Loucy (cell line): Measurements from ENCODE around the gene HIVEP2.

Experiments used
- H2AFZ ChIP-seq: fragments of 200-600 bp; sonication (generic); 2 replicates; pipeline ENCODE4 v1.6.0; 2016; ENCODE audit warnings: antibody characterized with exemption, mild to moderate bottlenecking, low read length, moderate library complexity
- H3F3A ChIP-seq: fragments of 200-600 bp; 2 replicates; pipeline ENCODE4 v1.6.0; 2016; ENCODE audit warnings: antibody characterized with exemption, low read depth, mild to moderate bottlenecking
- H3K27me3 ChIP-seq: fragments of 200-600 bp; sonication (generic); 2 replicates; pipeline ENCODE4 v1.6.1; 2014; ENCODE audit warnings: low read length, mild to moderate bottlenecking; ENCODE audit not compliant: insufficient read depth, poor library complexity, severe bottlenecking
- H3K36me3 ChIP-seq: fragments of 200-600 bp; sonication (generic); 2 replicates; pipeline ENCODE4 v1.6.1; 2016; ENCODE audit warnings: low read length; ENCODE audit not compliant: insufficient read depth
- H3K4me1 ChIP-seq: fragments of 200-600 bp; sonication (generic); 2 replicates; pipeline ENCODE4 v1.5.1; 2014; ENCODE audit warnings: low read length, mild to moderate bottlenecking; ENCODE audit not compliant: insufficient read depth, poor library complexity, severe bottlenecking
- H3K4me2 ChIP-seq: fragments of 200-600 bp; sonication (generic); 2 replicates; pipeline ENCODE4 v1.6.0; 2014; ENCODE audit warnings: antibody characterized with exemption, low read length, low read depth, mild to moderate bottlenecking; ENCODE audit not compliant: poor library complexity, severe bottlenecking
- H3K4me3 ChIP-seq: fragments of 200-600 bp; sonication (generic); 2 replicates; pipeline ENCODE4 v1.5.1; 2014; ENCODE audit warnings: low read length, mild to moderate bottlenecking, mixed read lengths; ENCODE audit not compliant: poor library complexity, severe bottlenecking
- H3K79me2 ChIP-seq: fragments of 200-600 bp; sonication (generic); 2 replicates; pipeline ENCODE4 v1.6.1; 2014; ENCODE audit warnings: low read length; ENCODE audit not compliant: insufficient read depth
- H3K9ac ChIP-seq: fragments of 200-600 bp; sonication (generic); 2 replicates; pipeline ENCODE4 v1.6.0; 2014; ENCODE audit warnings: mild to moderate bottlenecking, low read depth, low read length, moderate library complexity; ENCODE audit not compliant: poor library complexity, severe bottlenecking
- H3K9me2 ChIP-seq: fragments of 200-600 bp; sonication (generic); replicated peaks from 2 replicates; pipeline ENCODE4 v1.6.1; 2016; ENCODE audit warnings: low read depth, low read length, mixed read lengths
- H3K9me3 ChIP-seq: fragments of 200-600 bp; sonication (generic); 2 replicates; pipeline ENCODE4 v1.6.1; 2014; ENCODE audit warnings: mild to moderate bottlenecking, antibody characterized with exemption, low read length, low read depth; ENCODE audit not compliant: insufficient read depth
- H4K20me1 ChIP-seq: fragments of 200-600 bp; sonication (generic); 2 replicates; pipeline ENCODE4 v1.6.0; 2014; ENCODE audit warnings: antibody characterized with exemption, low read length, mild to moderate bottlenecking; ENCODE audit not compliant: insufficient read depth, poor library complexity, severe bottlenecking
- CTCF ChIP-seq: fragments of 200-600 bp; sonication (generic); conservative IDR thresholded peaks from 2 replicates; pipeline ENCODE4 v1.5.1; 2014; ENCODE audit warnings: mild to moderate bottlenecking, antibody characterized with exemption, low read length
- EZH2phosphoT487 ChIP-seq: fragments of 200-600 bp; IDR thresholded peaks from 2 replicates; pipeline ENCODE4 v1.6.1; 2018; ENCODE audit warnings: antibody characterized with exemption, mild to moderate bottlenecking, moderate library complexity, borderline replicate concordance

The HIVEP2 gene

GRCh38 chr6:142740449-142740848, 204.5 kb downstream of the HIVEP2 start:
- H3K9ac ChIP-seq = no peak overlapping the region
- no peak overlapping the region for H3K4me2 ChIP-seq
- H3K9me2 ChIP-seq = no peaks in the 10 kb centered on the region
- H3K4me1 ChIP-seq = no peaks in the 10 kb centered on the region
- no peak overlapping the region for H2AFZ ChIP-seq
- TF ChIP-seq EZH2phosphoT487 (no peak), CTCF (no peak)
- no peaks in the 10 kb centered on the region for H4K20me1 ChIP-seq
- H3K4me3 ChIP-seq = no peak overlapping the region
- no peaks in the 10 kb centered on the region for H3K9me3 ChIP-seq
- H3K27me3 ChIP-seq = no peaks in the 10 kb centered on the region
- no peaks in the 10 kb centered on the region for H3K36me3 ChIP-seq
- no peaks in the 10 kb centered on the region for H3F3A ChIP-seq
- no peaks in the 10 kb centered on the region for H3K79me2 ChIP-seq

- no peak overlapping the region for H3K4me3 ChIP-seq
- H3K27me3 ChIP-seq = no peaks in the 10 kb centered on the region
- no peaks in the 10 kb centered on the region for H3K4me1 ChIP-seq
- H3K79me2 ChIP-seq = no peaks in the 10 kb centered on the region
- no peaks in the 10 kb centered on the region for H3K9me2 ChIP-seq
- no peak overlapping the region for H3K9ac ChIP-seq
- H3K36me3 ChIP-seq = no peaks in the 10 kb centered on the region
- no peaks in the 10 kb centered on the region for H3K9me3 ChIP-seq
- no peak overlapping the region for H2AFZ ChIP-seq
- H3F3A ChIP-seq = no peaks in the 10 kb centered on the region
- no peak overlapping the region for H3K4me2 ChIP-seq
- TF ChIP-seq CTCF = no peak
- TF ChIP-seq EZH2phosphoT487 = no peak
- no peaks in the 10 kb centered on the region for H4K20me1 ChIP-seq
Observed at GRCh38 chr6:142738731-142739130, 206.2 kb downstream of the HIVEP2 start.

- Histone ChIP-seq H3K27me3 (no peaks in the 10 kb centered on the region), H3K4me2 (no peak overlapping the region), H2AFZ (no peak overlapping the region), H3K4me1 (no peaks in the 10 kb centered on the region), H3F3A (no peaks in the 10 kb centered on the region), H3K9ac (no peak overlapping the region), H3K4me3 (no peak overlapping the region), H3K9me3 (no peaks in the 10 kb centered on the region), H3K79me2 (no peaks in the 10 kb centered on the region), H4K20me1 (no peaks in the 10 kb centered on the region), H3K36me3 (no peaks in the 10 kb centered on the region), H3K9me2 (no peaks in the 10 kb centered on the region)
- TF ChIP-seq CTCF (no peak), EZH2phosphoT487 (no peak)
Observed at GRCh38 chr6:142738035-142738396, 207.0 kb downstream of the HIVEP2 start.
